NCI-H69 (cell line): ENCODE results near the gene KRTAP2-2.
"Not testable (repeated sequence)": the region's sequence is repeated elsewhere in the genome, so short reads cannot be mapped to it uniquely, and the experiment has no call there.

Experiments
- DNase-seq: peaks from one replicate; lab custom pipeline; 2025; lab: John Stamatoyannopoulos, UW

KRTAP2-2 gene

GRCh38 chr17:41055130-41055529, at the start of gene KRTAP2-2:
TSS of gene KRTAP2-2 (minus strand) at chr17:41055230. CDS start at chr17:41055211, 19 bp downstream.
- DNase-seq, result not testable (repeated sequence)

GRCh38 chr17:41104386-41105038, 49.5 kb upstream of the KRTAP2-2 start:
- not testable (repeated sequence) for DNase-seq

GRCh38 chr17:41103896-41104295, 48.9 kb upstream of the KRTAP2-2 start:
- DNase-seq, result no peak

GRCh38 chr17:41101586-41102259, 46.7 kb upstream of the KRTAP2-2 start, which contains the start of gene KRTAP4-16:
TSS of gene KRTAP4-16 (minus strand) at chr17:41102209. CDS start at chr17:41102209, 0 bp downstream.
- DNase-seq, result no peak

- not testable (repeated sequence) for DNase-seq
Measured at GRCh38 chr17:41099682-41100480, 44.9 kb upstream of the KRTAP2-2 start.

GRCh38 chr17:41098481-41098880, 43.5 kb upstream of the KRTAP2-2 start:
- DNase-seq, result no peak

GRCh38 chr17:41098042-41098441, 43.0 kb upstream of the KRTAP2-2 start, which contains the start of gene KRTAP4-8:
TSS of gene KRTAP4-8 (minus strand) at chr17:41098142. CDS start at chr17:41098084, 58 bp downstream.
- DNase-seq, result no peak

- DNase-seq, result no peak
Measured at GRCh38 chr17:41096055-41096454, 41.0 kb upstream of the KRTAP2-2 start.

GRCh38 chr17:41088760-41089352, 33.8 kb upstream of the KRTAP2-2 start:
- DNase-seq, result not testable (repeated sequence)

- not testable (repeated sequence) for DNase-seq
Measured at GRCh38 chr17:41084100-41084856, 29.2 kb upstream of the KRTAP2-2 start, which contains the start of gene KRTAP4-7. TSS of gene KRTAP4-7 (plus strand) at chr17:41084150. CDS start at chr17:41084207, 57 bp downstream.

- DNase-seq, result not testable (repeated sequence)
Measured at GRCh38 chr17:41083427-41083826, 28.4 kb upstream of the KRTAP2-2 start.

GRCh38 chr17:41082626-41083025, 27.6 kb upstream of the KRTAP2-2 start:
- DNase-seq, result peak; percentile 43

- DNase-seq, result no peak
Measured at GRCh38 chr17:41076788-41077187, 21.8 kb upstream of the KRTAP2-2 start.

- DNase-seq, result no peak
Measured at GRCh38 chr17:41073676-41074075, 18.6 kb upstream of the KRTAP2-2 start.

- DNase-seq, result peak; percentile 62
Measured at GRCh38 chr17:41071606-41072360, 16.8 kb upstream of the KRTAP2-2 start.

- DNase-seq, result no peak
Measured at GRCh38 chr17:41069031-41069430, 14.0 kb upstream of the KRTAP2-2 start.

- no peak for DNase-seq
Measured at GRCh38 chr17:41067281-41067680, 12.3 kb upstream of the KRTAP2-2 start.

GRCh38 chr17:41065829-41066624, 11.0 kb upstream of the KRTAP2-2 start, which contains the start of gene KRTAP2-4:
TSS of gene KRTAP2-4 (minus strand) at chr17:41065879. CDS start at chr17:41065845, 34 bp downstream.
- no peak for DNase-seq

- not testable (repeated sequence) for DNase-seq
Measured at GRCh38 chr17:41065016-41065689, 10.1 kb upstream of the KRTAP2-2 start.
